Endothelial cell of umbilical vein (primary cell): ENCODE measurements around the gene SFT2D1. TPM values are rescaled to one million over a fixed set of nuclear protein-coding genes. Genes with fewer than 3 reads are reported as not detected.

ENCODE experiments used
- BruUV-seq: library from RNA; stranded (reverse); fragments of 400-500 nt; replicated peaks from 2 replicates; lab custom pipeline; 2021; lab: Mats Ljungman, UMichigan
- CTCF ChIA-PET: fragments of 300-600, 350-600 bp; sonication (Branson Sonifier 250); formaldehyde crosslinking; loops from one replicate; lab custom pipeline; 2021; ENCODE audit warnings: antibody characterized with exemption, inconsistent platforms; lab: Charles Lee
- POLR2A ChIA-PET: fragments of 300-600, 350-600 bp; sonication (Branson Sonifier 250); formaldehyde crosslinking; loops from one replicate; lab custom pipeline; 2021; ENCODE audit warnings: antibody characterized with exemption, inconsistent platforms; lab: Charles Lee
- DNase-seq: peaks from one replicate; pipeline ENCODE4 v3.0.0-alpha.2; 2011; ENCODE audit warnings: low read depth, low spot score
- FAIRE-seq: peaks from 2 replicates; lab custom pipeline; 2011; peaks lifted over from hg19 to GRCh38; lab: Jason Lieb, UNC
- H2AFZ ChIP-seq: 2 replicates; pipeline ENCODE4 v1.6.0; 2012; ENCODE audit warnings: low read depth, low read length, control low read depth, inconsistent platforms
- H3K27ac ChIP-seq: 2 replicates; pipeline ENCODE4 v1.5.1; 2011; ENCODE audit warnings: low read depth, mild to moderate bottlenecking, control low read depth, low read length, moderate library complexity; ENCODE audit not compliant: insufficient read depth
- H3K27me3 ChIP-seq, 2 experiments: 2 replicates each; pipeline versions ENCODE4 v1.6.0 to v1.6.1; 2011; ENCODE audit warnings: low read length in 2 of 2, mixed read lengths in 1 of 2; ENCODE audit not compliant: control insufficient read depth in 2 of 2, insufficient read depth in 2 of 2
- H3K36me3 ChIP-seq, 2 experiments: 2 replicates in 1 of 2; 3 replicates in 1 of 2; pipeline ENCODE4 v1.5.1; 2011; ENCODE audit warnings: low read length in 2 of 2, mild to moderate bottlenecking in 1 of 2, moderate library complexity in 1 of 2; ENCODE audit not compliant: control insufficient read depth in 2 of 2, insufficient read depth in 2 of 2; ENCODE audit errors: extremely low read depth in 1 of 2
- H3K4me1 ChIP-seq: 3 replicates; pipeline ENCODE4 v1.5.1; 2011; ENCODE audit warnings: mild to moderate bottlenecking, low read length; ENCODE audit not compliant: control insufficient read depth, insufficient read depth; ENCODE audit errors: extremely low read depth
- H3K4me2 ChIP-seq: 2 replicates; pipeline ENCODE4 v1.6.1; 2011; ENCODE audit warnings: low read length, control low read depth, mixed read lengths; ENCODE audit not compliant: insufficient read depth
- H3K4me3 ChIP-seq, 3 experiments: fragments of 200-600 bp in 1 of 3; sonication (generic), shearing (Covaris generic) in 1 of 3; replicated peaks in 1 of 3; 2 replicates each; pipeline ENCODE4 v1.5.1; 2011 to 2016; ENCODE audit warnings: control low read depth in 3 of 3, low read length in 3 of 3, mild to moderate bottlenecking in 2 of 3, inconsistent platforms in 1 of 3, low read depth in 1 of 3, moderate library complexity in 1 of 3; ENCODE audit not compliant: insufficient read depth in 1 of 3
- H3K79me2 ChIP-seq: 2 replicates; pipeline ENCODE4 v1.6.0; 2012; ENCODE audit warnings: low read length, inconsistent platforms; ENCODE audit not compliant: control insufficient read depth, insufficient read depth
- H3K9ac ChIP-seq: replicated peaks from 2 replicates; pipeline ENCODE3; 2011; ENCODE audit warnings: low read length, control low read depth; ENCODE audit not compliant: insufficient read depth; ENCODE audit errors: extremely low read depth
- H3K9me1 ChIP-seq: replicated peaks from 3 replicates; pipeline ENCODE4 v1.6.0; 2011; ENCODE audit warnings: mild to moderate bottlenecking, low read length; ENCODE audit not compliant: control insufficient read depth, insufficient read depth; ENCODE audit errors: extremely low read depth
- H3K9me3 ChIP-seq: replicated peaks from 2 replicates; pipeline ENCODE4 v1.5.1; 2012; ENCODE audit warnings: low read length, inconsistent platforms; ENCODE audit not compliant: control insufficient read depth, insufficient read depth
- H4K20me1 ChIP-seq: replicated peaks from 2 replicates; pipeline ENCODE3; 2011; ENCODE audit warnings: mild to moderate bottlenecking, low read length; ENCODE audit not compliant: control insufficient read depth, insufficient read depth; ENCODE audit errors: extremely low read depth
- CTCF ChIP-seq, 2 donors: IDR thresholded peaks; 1 replicate in 1 of 2; 2 replicates in 1 of 2; pipeline ENCODE4 v1.5.1; 2011; ENCODE audit warnings: low read length in 2 of 2, mild to moderate bottlenecking in 2 of 2, moderate library complexity in 2 of 2, control low read depth in 1 of 2, inconsistent platforms in 1 of 2, low read depth in 1 of 2; ENCODE audit not compliant: insufficient read depth in 1 of 2; ENCODE audit errors: extremely low read depth in 1 of 2
- EZH2 ChIP-seq: IDR thresholded peaks from 2 replicates; pipeline ENCODE4 v1.6.1; 2012; ENCODE audit warnings: borderline replicate concordance, low read depth, mild to moderate bottlenecking, moderate library complexity, low read length, inconsistent platforms; ENCODE audit not compliant: severe bottlenecking
- FOS ChIP-seq: IDR thresholded peaks from 2 replicates; pipeline ENCODE4 v1.6.1; 2011; ENCODE audit warnings: mild to moderate bottlenecking, low read length, moderate library complexity, borderline replicate concordance; ENCODE audit not compliant: insufficient read depth
- GATA2 ChIP-seq: IDR thresholded peaks from 2 replicates; pipeline ENCODE4 v1.7.0; 2011; ENCODE audit warnings: low read depth, mild to moderate bottlenecking, moderate library complexity, mixed read lengths, low read length; ENCODE audit not compliant: insufficient read length, insufficient read depth
- JUN ChIP-seq: IDR thresholded peaks from 2 replicates; pipeline ENCODE4 v1.6.1; 2011; ENCODE audit warnings: borderline replicate concordance, low read depth; ENCODE audit not compliant: insufficient read length, insufficient read depth
- MYC ChIP-seq: IDR thresholded peaks from one replicate; pipeline ENCODE4 v1.6.1; 2011; ENCODE audit warnings: mild to moderate bottlenecking, low read depth, low read length
- POLR2A ChIP-seq: IDR thresholded peaks from 2 replicates; pipeline ENCODE4 v1.6.1; 2012; ENCODE audit warnings: low read depth, mild to moderate bottlenecking, control low read depth, low read length
- dilution Hi-C: fragments of 300-500 bp; cut with MboI; formaldehyde crosslinking; loops from one replicate; pipeline ENCODE4 v1.15.0; 2019; ENCODE audit warnings: low sequenced_read_pairs; ENCODE audit not compliant: extremely low pct_ligation_motif_present
- intact Hi-C: fragments of 100-400 bp; cut with micrococcal nuclease; formaldehyde crosslinking; loops from one replicate; pipeline ENCODE4 v1.10.0; 2022
- polyA plus RNA-seq, 4 experiments: library from polyadenylated mRNA; depleted of rRNA in 3 of 4; stranded (reverse) in 3 of 4; unstranded in 1 of 4; fragments of >200 nt; gene quantifications; 2 replicates each; pipeline versions ENCODE4 v1.2.1 to v1.2.3, GENCODE V29; 2011 to 2012; ENCODE audit warnings: missing spikeins in 1 of 4
- total RNA-seq: library from RNA; stranded (reverse); gene quantifications from 2 replicates; pipeline ENCODE4 v1.2.3, GENCODE V29; 2021

Gene SFT2D1
- total and polyA plus RNA-seq, 2 donors (not counting 3 experiments of a cell fraction or from before 2014, with no cell fraction given): 22.9 to 30.6 TPM

- no peak for TF ChIP-seq MYC
- TF ChIP-seq POLR2A: no peak
- no peak for TF ChIP-seq GATA2
- TF ChIP-seq JUN: peak; percentile 77
- TF ChIP-seq FOS: peak; percentile 85
- TF ChIP-seq CTCF (IDR thresholded peaks at IDR 0.05; ENCODE audit: extremely low read depth in 1 of 2, insufficient read depth in 1 of 2, low read depth in 1 of 2, low read length in 2 of 2): no peak
- TF ChIP-seq EZH2: no peak
- H3K27me3 ChIP-seq: peaks cover 0 to 2% of the 10 kb centered on the region in 2 experiments
- H3K4me1 ChIP-seq: peaks cover 18% of the 10 kb centered on the region
- DNase-seq (peak; percentile 85), FAIRE-seq (peak; percentile 87)
- ChIA-PET POLR2A (no interaction called here), CTCF (interaction anchor here (0.9 to 3.1 kb wide), 3 partner anchors 10 to 16 kb away, joined by 3 to 25 read pairs (median 4); no protein-coding TSS in a partner anchor)
- no TSS peak for BruUV-seq
- no peak overlapping the region for H2AFZ ChIP-seq
- dilution Hi-C loops: no loop called here
- H3K9me1 ChIP-seq: no peaks in the 10 kb centered on the region
- intact Hi-C loops: loop anchor here (1.0 kb wide), 2 partner anchors 18 to 23 kb away; partner anchors contain the start of gene SFT2D1
- H4K20me1 ChIP-seq: no peaks in the 10 kb centered on the region
- H3K79me2 ChIP-seq: no peaks in the 10 kb centered on the region
- H3K27ac ChIP-seq: peak overlapping the region; percentile 27
- H3K4me2 ChIP-seq: peak overlapping the region; percentile 48
- no peaks in the 10 kb centered on the region for H3K36me3 ChIP-seq
- peak overlapping the region; percentile 40 for H3K9ac ChIP-seq
- no peak overlapping the region for H3K4me3 ChIP-seq
- no peaks in the 10 kb centered on the region for H3K9me3 ChIP-seq
Observed at GRCh38 chr6:166365221-166365620, 22.9 kb upstream of the SFT2D1 start.
